ENCODE measurements around the gene PI3.
"Not testable (repeated sequence)": the region's sequence is repeated elsewhere in the genome, so short reads cannot be mapped to it uniquely, and the experiment has no call there.

The PI3 gene

DNA sequence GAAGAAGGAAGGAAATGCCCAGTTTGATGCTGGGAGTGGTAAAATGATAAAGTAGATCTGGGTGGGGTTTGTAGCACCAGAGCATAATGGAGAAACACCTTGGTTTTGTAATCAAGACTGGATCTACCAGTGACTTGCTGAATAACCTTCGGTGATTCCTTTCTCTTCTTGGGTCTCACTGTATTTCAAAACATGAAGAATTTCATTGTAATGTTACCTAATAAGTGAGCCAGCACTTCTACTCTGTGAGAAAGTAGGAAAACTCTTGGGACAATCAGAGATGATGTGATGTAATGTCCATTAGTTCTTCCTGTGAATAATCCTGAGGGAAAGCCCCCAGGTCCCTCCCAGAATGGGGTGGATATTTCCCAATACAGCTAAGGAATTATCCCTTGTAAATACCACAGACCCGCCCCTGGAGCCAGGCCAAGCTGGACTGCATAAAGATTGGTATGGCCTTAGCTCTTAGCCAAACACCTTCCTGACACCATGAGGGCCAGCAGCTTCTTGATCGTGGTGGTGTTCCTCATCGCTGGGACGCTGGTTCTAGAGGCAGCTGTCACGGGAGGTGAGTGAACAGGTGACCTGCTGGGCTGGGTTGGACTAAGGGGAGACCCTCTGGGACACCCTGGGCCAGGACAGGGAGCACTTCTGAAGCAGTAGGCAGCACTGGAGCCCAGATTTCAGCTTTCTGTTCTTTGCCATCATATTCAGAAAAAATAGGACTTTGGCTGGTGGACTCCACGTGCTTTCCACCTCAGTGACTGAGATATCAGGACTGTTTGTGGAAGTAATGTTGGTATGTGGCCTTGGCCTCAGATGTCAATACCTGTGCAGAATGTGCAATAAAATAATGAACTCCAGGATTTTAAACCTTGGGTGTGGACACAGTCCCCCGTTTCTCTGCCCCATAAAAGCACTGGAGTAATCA, at the start of gene PI3:
PI3 (plus strand) TSS at position 469 of the 931 bp plus-strand sequence; CDS start at position 490, 21 bp downstream.
- DNase-seq (ENCODE audit: low read depth) = no peak

- DNase-seq (ENCODE audit: low read depth) = no peak
Measured at GRCh38 chr20:45128099-45128498, 46.6 kb upstream of the PI3 start.

DNA sequence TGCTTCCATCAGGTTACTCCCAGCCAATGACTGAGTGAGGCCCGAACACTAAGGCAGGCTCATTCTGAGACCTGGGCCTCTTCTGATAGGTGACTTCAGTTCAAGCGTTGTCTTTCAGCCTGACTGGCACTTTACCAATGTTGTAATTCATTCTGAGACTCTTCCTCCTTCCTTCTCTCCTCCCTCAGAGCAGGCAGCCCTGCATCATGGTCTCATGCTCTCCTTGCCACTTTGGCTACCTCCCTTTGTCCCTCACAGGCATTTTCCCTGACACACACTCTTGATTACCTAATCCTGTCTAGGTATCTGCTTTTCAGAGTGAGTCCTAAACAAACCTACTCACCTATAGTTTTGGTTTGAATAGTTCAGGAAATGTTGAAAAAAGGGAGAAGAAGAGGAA, 37.8 kb upstream of the PI3 start:
- DNase-seq (ENCODE audit: low read depth) = no peak

DNA sequence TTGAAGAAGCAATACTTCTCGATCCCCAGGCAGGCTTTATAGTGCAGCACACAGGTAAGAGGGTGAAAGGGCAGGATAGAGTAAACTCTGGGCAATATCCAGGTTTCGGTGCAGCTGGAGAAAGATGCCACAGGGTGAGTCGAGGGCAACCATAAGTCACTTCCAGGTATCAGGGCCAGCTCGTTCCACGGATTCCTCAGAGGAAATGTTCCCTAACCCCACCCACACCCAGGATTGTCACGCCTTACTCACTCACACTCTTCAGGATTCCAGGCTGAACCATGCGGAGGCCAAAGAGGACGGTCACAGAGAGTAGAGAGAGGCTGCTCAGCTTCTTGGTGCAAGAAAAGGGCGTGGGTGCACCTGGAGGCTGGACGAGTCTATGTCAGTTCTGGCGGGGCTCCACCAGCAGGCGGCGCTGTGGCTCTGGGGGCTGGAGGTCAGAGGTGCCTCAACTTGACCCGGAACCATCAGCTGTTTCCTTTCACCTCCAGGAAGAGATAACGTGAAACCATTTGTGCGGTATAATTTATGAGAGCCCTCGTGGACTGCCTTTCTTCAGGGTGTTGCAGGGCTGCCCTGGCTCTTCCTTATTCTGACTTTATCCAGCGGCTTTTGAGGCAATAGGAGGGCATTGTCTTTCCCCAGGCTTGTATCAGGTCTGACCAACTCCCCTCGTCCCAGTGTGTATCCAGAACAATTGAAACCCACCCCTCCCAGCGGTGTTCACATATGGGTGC, 36.0 kb upstream of the PI3 start:
- peak; percentile 24 for DNase-seq (ENCODE audit: low read depth)

DNA sequence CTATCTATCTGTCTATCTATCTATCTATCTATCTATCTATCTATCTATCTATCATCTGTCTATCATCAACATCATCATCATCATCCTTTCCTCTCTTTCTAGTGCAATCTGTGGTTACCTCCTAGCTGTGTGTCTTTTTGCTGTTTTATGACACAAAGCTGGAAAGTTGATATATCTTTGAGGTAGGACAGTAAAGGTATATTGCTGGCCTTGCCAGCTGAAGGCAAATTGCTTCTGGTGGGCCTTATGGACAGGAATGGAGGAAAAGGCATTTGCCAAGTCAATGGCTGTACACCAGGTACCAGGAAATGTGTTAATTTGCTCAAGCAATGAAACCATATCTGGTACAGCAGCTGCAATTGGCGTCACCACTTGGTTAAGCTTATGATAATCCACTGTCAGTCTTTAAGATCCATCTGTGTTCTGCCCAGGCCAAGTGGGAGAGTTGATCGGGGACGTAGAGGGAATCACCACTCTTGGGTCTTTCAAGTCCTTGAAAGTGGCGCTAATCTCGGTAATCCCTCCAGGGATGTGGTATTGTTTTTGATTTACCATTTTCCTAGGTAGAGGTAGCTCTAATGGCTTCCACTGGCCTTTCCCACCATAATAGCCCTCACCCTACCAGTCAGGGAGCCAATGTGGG, 34.8 kb upstream of the PI3 start:
- DNase-seq (ENCODE audit: low read depth) = not testable (repeated sequence)

- DNase-seq (ENCODE audit: low read depth) = no peak
Measured at GRCh38 chr20:45140836-45141235, 33.9 kb upstream of the PI3 start.

DNA sequence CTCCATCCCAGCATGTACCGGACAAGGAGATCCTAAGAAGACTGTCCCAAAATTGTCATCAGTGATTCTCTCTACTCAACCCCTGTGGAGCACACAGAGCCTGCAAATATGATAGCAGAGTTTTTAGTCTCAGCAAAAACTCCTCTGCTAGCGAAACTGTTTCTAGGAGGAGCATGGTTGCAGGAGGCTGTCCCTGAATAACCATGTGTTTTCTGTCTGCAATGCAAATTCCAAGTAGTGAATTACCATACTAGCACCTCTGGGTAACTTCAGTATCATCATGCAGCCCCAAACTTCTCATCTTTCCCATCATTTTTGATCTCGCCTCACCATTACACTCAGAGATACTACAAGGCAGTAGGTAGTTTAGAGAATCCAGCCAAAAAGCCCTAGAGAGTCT, 25.6 kb upstream of the PI3 start:
- no peak for DNase-seq (ENCODE audit: low read depth)

DNA sequence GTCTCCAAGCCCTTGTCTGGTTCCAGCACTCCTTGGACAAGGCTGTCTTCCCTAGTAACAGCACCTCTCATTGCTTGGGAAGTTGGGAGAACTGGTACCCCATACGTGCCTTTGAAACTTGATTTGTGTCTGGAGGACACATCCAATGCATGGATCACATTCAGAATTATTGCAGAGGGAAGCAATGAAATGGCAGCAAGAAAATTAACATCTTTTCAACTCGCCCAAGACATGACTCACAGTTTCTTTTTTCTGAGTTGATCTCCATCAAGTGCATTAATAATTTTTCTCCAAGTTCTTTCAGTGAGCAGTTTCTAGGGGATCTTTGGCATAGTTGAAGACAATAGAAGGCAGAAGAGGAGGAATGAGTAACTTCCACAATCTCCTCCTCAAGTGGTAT, 22.3 kb upstream of the PI3 start:
- DNase-seq (ENCODE audit: low read depth) = no peak

DNA sequence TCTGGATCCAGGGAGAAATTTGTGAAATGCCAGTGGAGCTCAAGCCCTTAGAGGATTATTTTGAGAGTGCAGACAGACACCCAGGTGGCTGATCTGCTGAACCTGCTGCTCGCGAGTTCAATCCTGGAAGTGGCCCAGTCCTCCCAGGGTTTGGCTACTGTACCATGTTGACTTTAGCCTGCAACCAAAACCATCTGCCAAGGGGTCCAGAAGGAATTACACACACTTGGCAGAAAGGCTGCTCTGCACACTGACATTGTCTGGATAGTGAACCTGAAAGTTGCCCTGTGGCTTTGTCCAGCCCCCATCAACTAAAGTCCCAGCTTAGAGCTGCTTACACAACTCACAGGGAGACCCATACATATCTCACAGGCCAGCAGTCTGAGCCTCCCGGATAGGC, 21.6 kb upstream of the PI3 start:
- no peak for DNase-seq (ENCODE audit: low read depth)

DNA sequence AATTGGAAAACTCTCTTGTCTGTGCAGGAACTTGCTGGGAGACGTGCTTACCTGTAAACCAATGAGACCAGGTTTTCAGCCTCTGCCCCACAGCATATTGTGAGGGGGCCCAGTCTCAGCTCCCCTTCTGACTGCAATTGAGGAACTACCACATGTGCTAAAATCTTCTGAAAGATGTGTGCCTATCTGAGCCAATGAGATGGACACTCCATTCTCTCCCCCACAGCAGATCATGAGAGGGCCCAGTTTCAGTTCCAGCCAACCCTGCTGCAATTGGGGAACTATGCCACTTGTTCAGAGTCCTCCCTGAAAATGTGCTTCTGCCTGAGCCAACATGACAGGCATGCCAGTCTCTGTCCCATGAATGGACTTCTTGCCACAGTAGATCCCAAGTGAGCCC, 20.9 kb upstream of the PI3 start:
- no peak for DNase-seq (ENCODE audit: low read depth)

- no peak for DNase-seq (ENCODE audit: low read depth)
Measured at GRCh38 chr20:45154183-45154582, 20.5 kb upstream of the PI3 start.

DNA sequence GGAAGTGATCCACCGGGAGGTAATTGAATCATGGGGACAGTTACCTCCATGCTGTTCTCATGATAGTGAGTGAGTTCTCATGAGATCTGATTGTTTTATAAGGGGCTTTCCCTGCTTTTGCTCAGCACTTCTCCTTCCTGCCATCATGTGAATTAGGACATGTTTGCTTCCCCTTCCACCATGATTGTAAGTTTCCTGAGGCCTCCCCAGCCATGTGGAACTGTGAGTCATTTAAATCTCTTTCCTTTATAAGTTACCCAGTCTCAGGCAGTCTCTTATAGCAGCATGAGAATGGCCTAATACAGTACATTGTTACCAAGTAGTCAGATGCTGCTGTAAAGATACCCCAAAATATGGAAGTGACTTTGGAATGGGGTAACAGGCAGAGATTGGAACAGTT, 19.9 kb upstream of the PI3 start:
- DNase-seq (ENCODE audit: low read depth) = not testable (repeated sequence)

DNA sequence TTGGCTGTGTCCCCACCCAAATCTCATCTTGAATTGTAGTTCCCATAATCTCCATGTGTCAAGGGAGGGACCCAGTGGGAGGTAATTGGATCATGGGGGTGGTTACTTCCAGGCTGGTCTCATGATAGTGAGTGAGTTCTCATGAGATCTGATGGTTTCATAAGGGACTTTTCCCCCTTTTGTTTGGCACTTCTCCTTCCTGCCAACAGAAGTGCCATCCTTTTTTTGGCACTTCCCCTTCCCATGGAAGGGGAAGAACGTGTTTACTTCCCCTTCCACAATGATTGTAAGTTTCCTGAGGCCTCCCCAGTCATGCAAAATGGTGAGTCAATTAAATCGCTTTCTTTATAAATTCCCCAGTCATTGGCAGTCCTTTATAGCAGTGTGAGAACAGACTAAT, 18.0 kb upstream of the PI3 start:
- DNase-seq (ENCODE audit: low read depth) = no peak

GRCh38 chr20:45157962-45158361, 16.7 kb upstream of the PI3 start:
- no peak for DNase-seq (ENCODE audit: low read depth)

- DNase-seq (ENCODE audit: low read depth) = no peak
Measured at GRCh38 chr20:45163083-45163803, 11.5 kb upstream of the PI3 start.

DNA sequence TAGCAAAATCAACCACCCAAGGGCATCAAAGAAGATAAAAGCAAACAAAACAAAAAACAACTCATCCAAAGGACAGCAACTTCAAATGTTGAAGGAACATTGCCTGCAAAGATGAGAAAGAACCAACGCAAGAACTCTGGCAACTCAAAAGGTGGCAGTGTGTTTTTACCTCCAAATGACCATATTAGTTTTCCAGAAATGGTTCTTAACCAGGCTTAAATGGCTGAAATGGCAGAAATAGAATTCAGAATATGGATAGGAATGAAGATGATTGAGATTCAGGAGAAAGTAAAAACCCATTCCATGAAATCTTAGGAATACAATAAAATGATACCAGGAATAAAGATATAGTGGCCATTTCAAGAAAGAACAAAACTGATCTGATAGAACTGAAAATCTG, 9.8 kb upstream of the PI3 start:
- no peak for DNase-seq (ENCODE audit: low read depth)

DNA sequence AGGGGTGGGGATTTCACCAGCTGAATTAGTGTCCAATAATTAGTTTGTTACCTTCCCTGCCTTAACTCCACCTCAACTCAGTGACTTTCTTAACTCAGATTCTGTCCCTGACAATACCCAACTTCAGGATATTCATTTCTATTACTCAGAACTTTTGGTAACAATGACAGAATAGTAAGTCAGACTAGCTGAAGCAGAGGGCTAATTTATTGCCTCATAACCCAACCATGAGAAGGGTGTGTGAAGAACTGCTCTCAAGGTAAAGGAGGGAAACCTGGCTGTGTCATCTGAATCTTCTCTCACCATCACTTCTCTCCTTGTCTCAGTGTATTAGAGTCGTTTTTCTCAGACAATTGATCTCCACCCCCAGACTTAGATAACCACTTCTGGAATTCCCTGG, 1.2 kb upstream of the PI3 start:
- DNase-seq (ENCODE audit: low read depth) = no peak

DNA sequence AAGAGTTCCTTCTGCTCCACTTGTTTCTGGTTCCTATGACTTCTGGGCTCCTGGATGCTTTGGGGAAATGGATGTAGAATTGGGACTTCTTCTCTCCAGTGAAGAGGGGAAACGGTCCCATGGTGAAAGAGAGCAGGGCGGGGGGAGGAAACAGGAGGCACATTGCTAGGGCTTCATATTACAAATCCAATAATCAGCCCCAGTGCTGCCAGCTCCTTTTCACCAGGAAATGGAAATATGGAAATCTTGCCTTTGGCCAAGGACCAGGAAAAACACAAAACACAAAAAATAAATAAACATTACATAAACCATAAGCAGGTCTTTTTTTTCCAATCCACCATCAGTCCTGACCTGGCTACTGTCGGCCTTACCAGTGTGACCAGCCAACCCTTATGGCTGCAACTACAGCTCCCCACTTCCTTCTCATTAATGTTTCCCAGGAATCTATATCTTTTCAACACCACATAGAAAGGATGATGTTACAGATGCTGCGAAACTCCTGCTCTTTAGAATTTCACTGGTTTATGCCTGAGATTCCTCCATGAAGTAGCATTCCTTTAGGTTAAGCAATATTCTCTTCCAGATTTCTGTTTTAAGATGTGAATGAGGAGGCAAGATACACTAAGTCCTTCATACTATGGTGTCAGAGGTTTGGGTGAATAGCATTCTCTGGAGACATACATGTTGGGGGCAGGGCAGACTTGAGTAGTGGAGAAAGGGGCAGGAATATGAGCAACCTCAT, 2.0 kb downstream of the PI3 start:
- no peak for DNase-seq (ENCODE audit: low read depth)

GRCh38 chr20:45179166-45179565, 4.5 kb downstream of the PI3 start:
- DNase-seq (ENCODE audit: low read depth) = no peak

GRCh38 chr20:45181639-45182038, 6.9 kb downstream of the PI3 start:
- DNase-seq (ENCODE audit: low read depth) = no peak

DNA sequence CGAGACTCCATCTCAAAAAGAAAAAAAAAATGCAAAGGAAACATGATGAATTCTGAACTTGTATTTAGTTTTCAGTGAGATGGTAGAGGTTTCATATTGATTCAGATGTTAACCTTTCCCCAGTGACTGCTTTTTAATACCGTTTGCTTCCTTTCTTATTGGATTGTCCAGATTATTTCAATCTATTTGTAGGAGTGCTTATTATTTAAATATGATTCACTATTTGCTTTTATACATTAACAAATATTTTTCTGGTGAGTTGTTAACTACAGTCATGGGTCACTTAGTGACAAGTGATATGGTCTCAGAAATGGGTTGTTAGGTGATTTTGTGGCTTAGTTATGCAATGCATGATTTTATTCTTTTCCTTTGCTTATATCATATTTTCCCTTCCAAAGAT, 8.4 kb downstream of the PI3 start:
- DNase-seq (ENCODE audit: low read depth) = no peak
